Ovary (tissue), 10 donors: ENCODE data around the gene DUSP19. TPM values are rescaled to one million over a fixed set of nuclear protein-coding genes. Genes with fewer than 3 reads are reported as not detected.

ENCODE experiments used
- DNase-seq, 5 donors: peaks; one replicate each; pipeline ENCODE4 v3.0.0-alpha.2; 2019 to 2020
- H3K27ac ChIP-seq, 2 donors: fragments of 200-600 bp; one replicate each; pipeline versions ENCODE4 v1.5.1 to v1.8.0; 2019 to 2022
- H3K27me3 ChIP-seq: fragments of 200-600 bp; one replicate; pipeline ENCODE4 v1.8.0; 2022
- H3K36me3 ChIP-seq: fragments of 200-600 bp; sonication (generic); one replicate; pipeline ENCODE4 v1.5.1; 2019
- H3K4me1 ChIP-seq: one replicate; pipeline ENCODE4 v1.8.1; 2013; ENCODE audit warnings: mild to moderate bottlenecking, moderate library complexity; ENCODE audit not compliant: insufficient read depth
- H3K4me3 ChIP-seq: fragments of 200-600 bp; sonication (generic); one replicate; pipeline ENCODE4 v1.5.1; 2017
- H3K9me3 ChIP-seq, 2 donors: fragments of 200-600 bp in 1 of 2; sonication (generic) in 1 of 2; one replicate each; pipeline versions ENCODE4 v1.5.1 to v1.8.1; 2013 to 2019; ENCODE audit warnings: mild to moderate bottlenecking in 1 of 2, moderate library complexity in 1 of 2
- EP300 ChIP-seq: sonication (generic); formaldehyde crosslinking; IDR thresholded peaks from one replicate; pipeline ENCODE4 v1.6.1; 2017; ENCODE audit warnings: antibody characterized with exemption
- POLR2A ChIP-seq: fragments of 450-650 bp; IDR thresholded peaks from one replicate; pipeline ENCODE4 v1.6.1; 2017; ENCODE audit warnings: antibody characterized with exemption, mild to moderate bottlenecking, moderate library complexity
- WGBS, 3 donors: extraction: QIAGEN DNeasy Blood & Tissue Kit in 1 of 3; methylation state at CpG; one replicate each; pipeline versions ENCODE4 v1.1.5 to v1.1.7; 2013 to 2017; 5-methylcytosine and 5-hydroxymethylcytosine counted together
- intact Hi-C, 4 donors: fragments of 100-400 bp; cut with DNase I; formaldehyde crosslinking; loops; one replicate each; pipeline versions ENCODE4 v1.11.0 to v1.15.1; 2022 to 2023
- long read RNA-seq, 3 donors: library from polyadenylated mRNA in 2 of 3; unstranded in 2 of 3; transcript quantifications; one replicate each; pipeline ENCODE4 v2.0.0 and lab custom pipeline, GENCODE V29; 2021 to 2026
- polyA plus RNA-seq, 2 donors: library from polyadenylated mRNA; stranded (reverse); fragments of 200-250 nt in 1 of 2; fragments of 350-450 nt in 1 of 2; fragmentation: Illumina TruSeq in 1 of 2; extraction: RNeasy Lipid Tissue Mini Kit (QIAGEN cat#74804) in 1 of 2; gene quantifications; one replicate each; pipeline ENCODE4 v1.2.3, GENCODE V29; 2013 to 2014
- total RNA-seq, 7 donors: library from RNA; depleted of rRNA in 2 of 7; stranded (reverse); fragments of >200 nt in 2 of 7; fragmentation: NEBNext Ultra II Directional in 3 of 7; extraction: Animal tissue kit (Norgen Biotek cat#: 25700) in 3 of 7; gene quantifications; one replicate each; pipeline versions ENCODE4 v1.1.0 to v1.2.4, GENCODE V29; 2016 to 2023
- TF ChIP-seq, protein P1 (sequence below), 3 donors: fragments of 450-650 bp in 2 of 3; fragments of 200-600 bp in 1 of 3; IDR thresholded peaks; one replicate each; pipeline versions ENCODE4 v1.5.1 to v1.8.0; 2016 to 2022; ENCODE audit warnings: antibody characterized with exemption in 3 of 3, mild to moderate bottlenecking in 1 of 3
- donor health status: DM: no; HTN: no; CAD: no; lungs with moderate emphysema.
- donor health status: DM: no; HTN: no; CAD: no.
- donor health status: Bipolar disorder and iron deficiency.
- donor health status: DM: yes; HTN: yes; CAD: no.
- donor health status: DM: no; HTN: no; CAD: no.
- donor health status: DM: yes; HTN: yes; CAD: no.

Gene DUSP19, protein sequence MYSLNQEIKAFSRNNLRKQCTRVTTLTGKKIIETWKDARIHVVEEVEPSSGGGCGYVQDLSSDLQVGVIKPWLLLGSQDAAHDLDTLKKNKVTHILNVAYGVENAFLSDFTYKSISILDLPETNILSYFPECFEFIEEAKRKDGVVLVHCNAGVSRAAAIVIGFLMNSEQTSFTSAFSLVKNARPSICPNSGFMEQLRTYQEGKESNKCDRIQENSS
- total RNA-seq (1 to 10 TPM; 2.7 to 5.5 (median 3.8) TPM), polyA plus RNA-seq (1 to 10 TPM; 1.4 to 3.4 TPM)
- long read RNA-seq, donor 1, full-length matches to known transcripts, result 1 of 4 reads
- long read RNA-seq, donor 1, partial matches to known transcripts, result 1 of 4 reads
- long read RNA-seq, donor 1, other reads (novel, unspliced or antisense), result 2 of 4 reads
- long read RNA-seq, donor 2, full-length matches to known transcripts, result 2 of 2 reads
- long read RNA-seq, donor 2, partial matches to known transcripts, result 0 of 2 reads
- long read RNA-seq, donor 2, other reads (novel, unspliced or antisense), result 0 of 2 reads
- long read RNA-seq, donor 3, full-length matches to known transcripts, result 5 of 5 reads
- long read RNA-seq, donor 3, partial matches to known transcripts, result 0 of 5 reads
- long read RNA-seq, donor 3, other reads (novel, unspliced or antisense), result 0 of 5 reads

DNA sequence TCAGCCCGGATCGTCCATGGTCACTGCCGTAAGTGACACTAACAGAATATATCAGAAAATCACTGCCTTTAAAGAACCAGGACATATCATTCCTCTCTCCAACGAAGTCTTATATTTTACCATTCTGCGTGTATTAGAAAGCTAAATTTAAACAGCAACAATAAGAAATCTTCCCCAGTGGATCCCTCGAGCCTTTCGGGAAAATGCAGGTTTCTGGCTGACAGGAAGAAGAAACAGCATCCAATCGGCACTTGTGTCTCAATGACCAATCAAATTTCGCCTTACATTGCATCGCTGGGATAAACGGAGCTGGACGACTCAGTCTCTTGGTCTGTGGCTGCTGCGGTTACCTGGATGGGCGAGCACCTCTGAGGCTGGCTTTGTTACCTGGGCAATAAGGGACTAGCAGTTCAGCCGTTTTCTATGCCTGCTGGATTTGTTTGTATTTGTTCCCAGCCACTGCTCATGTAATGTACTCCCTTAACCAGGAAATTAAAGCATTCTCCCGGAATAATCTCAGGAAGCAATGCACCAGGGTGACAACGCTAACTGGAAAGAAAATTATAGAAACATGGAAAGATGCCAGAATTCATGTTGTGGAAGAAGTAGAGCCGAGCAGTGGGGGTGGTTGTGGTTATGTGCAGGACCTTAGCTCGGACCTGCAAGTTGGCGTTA lies at the start of gene DUSP19:
DUSP19 (plus strand) TSS at position 284 of the 675 bp plus-strand sequence; CDS start at position 471, 187 bp downstream.
- TF ChIP-seq POLR2A (peak; percentile 52), EP300 (no peak)
- TF ChIP-seq, protein P1, sequence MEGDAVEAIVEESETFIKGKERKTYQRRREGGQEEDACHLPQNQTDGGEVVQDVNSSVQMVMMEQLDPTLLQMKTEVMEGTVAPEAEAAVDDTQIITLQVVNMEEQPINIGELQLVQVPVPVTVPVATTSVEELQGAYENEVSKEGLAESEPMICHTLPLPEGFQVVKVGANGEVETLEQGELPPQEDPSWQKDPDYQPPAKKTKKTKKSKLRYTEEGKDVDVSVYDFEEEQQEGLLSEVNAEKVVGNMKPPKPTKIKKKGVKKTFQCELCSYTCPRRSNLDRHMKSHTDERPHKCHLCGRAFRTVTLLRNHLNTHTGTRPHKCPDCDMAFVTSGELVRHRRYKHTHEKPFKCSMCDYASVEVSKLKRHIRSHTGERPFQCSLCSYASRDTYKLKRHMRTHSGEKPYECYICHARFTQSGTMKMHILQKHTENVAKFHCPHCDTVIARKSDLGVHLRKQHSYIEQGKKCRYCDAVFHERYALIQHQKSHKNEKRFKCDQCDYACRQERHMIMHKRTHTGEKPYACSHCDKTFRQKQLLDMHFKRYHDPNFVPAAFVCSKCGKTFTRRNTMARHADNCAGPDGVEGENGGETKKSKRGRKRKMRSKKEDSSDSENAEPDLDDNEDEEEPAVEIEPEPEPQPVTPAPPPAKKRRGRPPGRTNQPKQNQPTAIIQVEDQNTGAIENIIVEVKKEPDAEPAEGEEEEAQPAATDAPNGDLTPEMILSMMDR (IDR thresholded peaks at IDR 0.05), result no peak
- DNase-seq, result peak; percentile 85 to 96 (median 86)
- Histone ChIP-seq H3K27ac (peak within 1 kb of the TSS in 1 of 2 donors; percentile 48), H3K4me1 (peaks cover 1% of the 10 kb centered on the region), H3K9me3 (no peaks in the 10 kb centered on the region), H3K4me3 (peak within 1 kb of the TSS; percentile 59), H3K36me3 (no peaks in the 10 kb centered on the region), H3K27me3 (no peaks in the 10 kb centered on the region)
- intact Hi-C loops, result no loop called here
- 0 to 1% (median 1%) methylated on average over 20 of the region's 20 CpGs for WGBS, 3 donors

DNA sequence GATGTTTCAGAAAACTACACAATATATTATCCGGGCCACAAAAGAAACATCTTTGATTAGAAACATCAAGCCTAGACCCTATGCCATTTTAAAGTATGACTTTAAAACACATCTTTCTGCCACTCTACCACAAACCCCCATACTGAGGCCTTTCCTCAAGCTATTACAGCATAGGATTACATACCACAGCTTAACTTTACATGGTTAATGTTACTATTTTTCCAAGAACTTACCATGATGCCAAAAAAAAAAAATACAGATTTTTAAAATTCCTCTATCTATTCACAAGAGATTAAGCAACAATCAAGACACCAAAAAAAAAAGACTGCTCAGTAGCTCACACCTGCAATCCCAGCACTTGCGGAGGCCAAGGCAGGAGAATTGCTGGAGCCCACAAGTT lies 49.3 kb upstream of the DUSP19 start:
- Histone ChIP-seq H3K27ac (no peak overlapping the region), H3K4me1 (peaks cover 8% of the 10 kb centered on the region), H3K4me3 (no peak overlapping the region), H3K36me3 (no peaks in the 10 kb centered on the region), H3K27me3 (no peaks in the 10 kb centered on the region), H3K9me3 (no peaks in the 10 kb centered on the region)
- WGBS, 3 donors, result 84 to 93% (median 89%) methylated on average over 2 of the region's 2 CpGs
- TF ChIP-seq POLR2A, result no peak
- TF ChIP-seq, protein P1 (IDR thresholded peaks at IDR 0.05), result no peak
- TF ChIP-seq EP300, result no peak
- no peak for DNase-seq
- intact Hi-C loops, result loop anchor here in 1 of 4 donors (5.0 kb wide), 1 partner anchor 1442 kb away; no protein-coding TSS in a partner anchor

DNA sequence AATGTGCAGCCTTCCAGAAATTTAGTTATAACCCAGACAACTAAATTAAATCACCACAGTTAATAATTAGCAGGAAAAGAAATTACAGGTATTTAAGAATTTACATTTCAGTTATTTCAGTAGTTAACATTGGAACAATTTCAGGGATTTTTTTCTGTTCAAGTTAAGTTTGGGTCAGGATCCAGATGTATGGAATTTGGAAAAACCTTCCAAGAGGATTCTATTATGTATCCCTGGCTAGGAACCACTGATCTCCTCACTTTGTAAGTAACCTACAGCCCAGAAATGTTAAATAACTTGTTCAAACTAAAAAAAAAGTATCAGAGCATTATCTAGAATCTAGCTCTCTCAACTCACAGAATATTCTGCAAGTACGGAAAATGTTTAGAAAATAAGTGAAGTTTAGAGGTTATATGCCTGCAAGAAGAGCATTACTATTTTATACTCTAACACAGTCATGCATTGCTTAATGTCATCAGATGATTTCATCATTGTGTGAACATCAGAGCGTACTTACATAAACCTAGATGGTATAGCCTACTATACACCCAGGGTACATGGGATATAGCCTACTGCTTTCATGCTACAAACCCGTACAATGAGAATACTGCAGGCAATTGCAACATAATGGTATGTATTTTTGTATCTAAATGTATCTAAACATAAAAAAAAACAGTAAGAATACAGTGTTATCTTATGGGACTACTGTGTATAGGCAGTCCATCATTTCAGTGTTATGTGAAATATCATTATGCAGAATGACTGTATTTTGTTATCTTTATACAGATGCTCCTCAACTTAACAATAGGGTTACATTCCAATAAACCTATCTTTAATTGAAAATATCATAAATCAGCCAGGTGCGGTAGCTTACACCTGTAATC lies 46.4 kb upstream of the DUSP19 start:
- H3K36me3 ChIP-seq, result no peaks in the 10 kb centered on the region
- intact Hi-C loops, result no loop called here
- H3K27me3 ChIP-seq, result no peaks in the 10 kb centered on the region
- no peaks in the 10 kb centered on the region for H3K9me3 ChIP-seq
- no peak for DNase-seq
- H3K4me3 ChIP-seq, result no peak overlapping the region
- H3K27ac ChIP-seq, result no peak overlapping the region
- WGBS, 3 donors, result 85 to 89% (median 88%) methylated on average over 4 of the region's 4 CpGs
- peaks cover 8% of the 10 kb centered on the region for H3K4me1 ChIP-seq
- TF ChIP-seq POLR2A (no peak), EP300 (no peak)
- TF ChIP-seq, protein P1 (IDR thresholded peaks at IDR 0.05), result no peak

DNA sequence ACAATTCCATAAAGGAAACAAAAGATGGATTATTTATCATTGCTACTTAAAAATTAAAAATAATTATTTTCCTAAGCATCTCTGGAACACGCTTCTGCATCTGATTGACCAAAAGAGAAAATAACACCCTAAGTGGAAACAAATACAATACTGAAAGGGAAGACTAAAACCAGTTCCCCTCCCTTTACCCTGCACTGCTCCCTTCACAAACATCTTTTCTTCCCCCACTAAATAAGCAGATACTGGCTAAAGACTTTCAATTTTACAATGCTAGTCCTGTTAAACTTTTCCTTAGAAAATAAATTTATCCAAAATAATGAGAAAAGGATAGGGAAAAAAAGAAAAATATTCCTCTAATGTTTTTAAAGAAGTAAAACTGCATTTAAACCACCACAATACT lies 44.6 kb upstream of the DUSP19 start:
- H3K27me3 ChIP-seq, result no peaks in the 10 kb centered on the region
- no peak overlapping the region for H3K4me3 ChIP-seq
- no peaks in the 10 kb centered on the region for H3K36me3 ChIP-seq
- DNase-seq, result no peak
- 54 to 75% (median 61%) methylated on average over 1 of the region's 1 CpG for WGBS, 3 donors
- no peak overlapping the region for H3K27ac ChIP-seq
- H3K4me1 ChIP-seq, result peaks cover 8% of the 10 kb centered on the region
- H3K9me3 ChIP-seq, result no peaks in the 10 kb centered on the region
- intact Hi-C loops, result no loop called here
- TF ChIP-seq, protein P1 (IDR thresholded peaks at IDR 0.05), result no peak
- TF ChIP-seq POLR2A, result no peak
- TF ChIP-seq EP300, result no peak
